Effector memory CD8-positive, alpha-beta T cell (primary cell): ENCODE results near the gene MTUS2.

Source experiments
- ATAC-seq: fragments of 150-1000 bp; cut with Tn5 transposase; replicated peaks from 2 replicates; pipeline ENCODE4 v1.10.0; 2021; ENCODE audit warnings: mild to moderate bottlenecking, moderate library complexity
- DNase-seq, 3 experiments: peaks; one replicate each; pipeline ENCODE4 v3.0.0; 2021
- H3K27ac Mint-ChIP-seq, 2 donors: one replicate each; pipeline ENCODE4 v1.8.0; 2022; ENCODE audit warnings: mild to moderate bottlenecking in 2 of 2, mixed read lengths in 2 of 2, moderate library complexity in 2 of 2
- H3K27me3 Mint-ChIP-seq, 2 donors: one replicate each; pipeline ENCODE4 v1.8.0; 2022; ENCODE audit warnings: mixed read lengths in 2 of 2
- H3K36me3 Mint-ChIP-seq: one replicate; pipeline ENCODE4 v1.8.0; 2022; ENCODE audit warnings: mild to moderate bottlenecking, moderate library complexity, mixed read lengths; ENCODE audit not compliant: insufficient read depth
- H3K4me1 Mint-ChIP-seq, 2 donors: one replicate each; pipeline ENCODE4 v1.8.0; 2022; ENCODE audit warnings: low read depth in 2 of 2, mixed read lengths in 2 of 2
- H3K4me3 Mint-ChIP-seq, 2 donors: one replicate each; pipeline ENCODE4 v1.8.0; 2022; ENCODE audit warnings: mild to moderate bottlenecking in 2 of 2, mixed read lengths in 2 of 2, moderate library complexity in 2 of 2
- H3K9me3 Mint-ChIP-seq, 2 donors: one replicate each; pipeline ENCODE4 v1.8.0; 2022; ENCODE audit warnings: mixed read lengths in 2 of 2

Gene MTUS2

GRCh38 chr13:28865951-28866350 lies 45.8 kb downstream of the MTUS2 start:
- no peaks in the 10 kb centered on the region for H3K4me1 Mint-ChIP-seq
- DNase-seq (no peak), ATAC-seq (no peak)
- H3K4me3 Mint-ChIP-seq = no peak overlapping the region
- H3K36me3 Mint-ChIP-seq = no peaks in the 10 kb centered on the region
- no peak overlapping the region for H3K27ac Mint-ChIP-seq
- peaks cover 0 to 2% of the 10 kb centered on the region in 2 donors for H3K9me3 Mint-ChIP-seq
- peaks cover 6 to 9% of the 10 kb centered on the region in 2 donors for H3K27me3 Mint-ChIP-seq

GRCh38 chr13:28866932-28867331 lies 46.8 kb downstream of the MTUS2 start:
- no peak for ATAC-seq
- DNase-seq = no peak
- Mint-ChIP-seq H3K36me3 (no peaks in the 10 kb centered on the region), H3K4me1 (no peaks in the 10 kb centered on the region), H3K4me3 (no peak overlapping the region), H3K27ac (no peak overlapping the region), H3K27me3 (peaks cover 0 to 9% of the 10 kb centered on the region in 2 donors), H3K9me3 (peaks cover 3 to 7% of the 10 kb centered on the region in 2 donors)

GRCh38 chr13:28867564-28867963 lies 47.4 kb downstream of the MTUS2 start:
- ATAC-seq (no peak), DNase-seq (no peak)
- Mint-ChIP-seq H3K27me3 (peaks cover 0 to 9% of the 10 kb centered on the region in 2 donors), H3K4me1 (no peaks in the 10 kb centered on the region), H3K9me3 (peaks cover 5 to 13% of the 10 kb centered on the region in 2 donors), H3K27ac (no peak overlapping the region), H3K36me3 (no peaks in the 10 kb centered on the region), H3K4me3 (no peak overlapping the region)

- H3K27me3 Mint-ChIP-seq = no peaks in the 10 kb centered on the region
- H3K27ac Mint-ChIP-seq = no peak overlapping the region
- H3K4me3 Mint-ChIP-seq = no peak overlapping the region
- ATAC-seq (no peak), DNase-seq (no peak)
- H3K36me3 Mint-ChIP-seq = no peaks in the 10 kb centered on the region
- no peaks in the 10 kb centered on the region for H3K4me1 Mint-ChIP-seq
- peaks cover 5 to 18% of the 10 kb centered on the region in 2 donors for H3K9me3 Mint-ChIP-seq
These were observed 52.5 kb downstream of the MTUS2 start for GRCh38 chr13:28872427-28873176.

- Mint-ChIP-seq H3K4me3 (no peak overlapping the region), H3K36me3 (no peaks in the 10 kb centered on the region), H3K4me1 (no peaks in the 10 kb centered on the region), H3K9me3 (peaks cover 8 to 18% of the 10 kb centered on the region in 2 donors), H3K27me3 (no peaks in the 10 kb centered on the region), H3K27ac (no peak overlapping the region)
- DNase-seq = no peak
- no peak for ATAC-seq
These were observed 55.9 kb downstream of the MTUS2 start for GRCh38 chr13:28875846-28876615.

GRCh38 chr13:28877408-28877807 lies 57.3 kb downstream of the MTUS2 start:
- ATAC-seq (no peak), DNase-seq (no peak)
- H3K4me3 Mint-ChIP-seq = no peak overlapping the region
- no peak overlapping the region for H3K27ac Mint-ChIP-seq
- H3K27me3 Mint-ChIP-seq = no peaks in the 10 kb centered on the region
- H3K9me3 Mint-ChIP-seq = peaks cover 3 to 6% of the 10 kb centered on the region in 2 donors
- no peaks in the 10 kb centered on the region for H3K36me3 Mint-ChIP-seq
- H3K4me1 Mint-ChIP-seq = no peaks in the 10 kb centered on the region

GRCh38 chr13:28885181-28885580 lies 65.0 kb downstream of the MTUS2 start:
- Mint-ChIP-seq H3K27me3 (no peaks in the 10 kb centered on the region), H3K4me3 (no peak overlapping the region), H3K4me1 (no peaks in the 10 kb centered on the region), H3K36me3 (no peaks in the 10 kb centered on the region), H3K9me3 (no peaks in the 10 kb centered on the region), H3K27ac (no peak overlapping the region)
- ATAC-seq = no peak
- no peak for DNase-seq

GRCh38 chr13:28889086-28889732 lies 69.1 kb downstream of the MTUS2 start:
- H3K4me1 Mint-ChIP-seq = no peaks in the 10 kb centered on the region
- no peak overlapping the region for H3K4me3 Mint-ChIP-seq
- H3K9me3 Mint-ChIP-seq = peaks cover 0 to 4% of the 10 kb centered on the region in 2 donors
- ATAC-seq (no peak), DNase-seq (no peak)
- H3K36me3 Mint-ChIP-seq = no peaks in the 10 kb centered on the region
- peaks cover 0 to 20% of the 10 kb centered on the region in 2 donors for H3K27me3 Mint-ChIP-seq
- H3K27ac Mint-ChIP-seq = no peak overlapping the region

GRCh38 chr13:28890712-28891111 lies 70.6 kb downstream of the MTUS2 start:
- DNase-seq (no peak), ATAC-seq (no peak)
- H3K36me3 Mint-ChIP-seq = no peaks in the 10 kb centered on the region
- no peak overlapping the region for H3K4me3 Mint-ChIP-seq
- peaks cover 0 to 20% of the 10 kb centered on the region in 2 donors for H3K27me3 Mint-ChIP-seq
- H3K4me1 Mint-ChIP-seq = no peaks in the 10 kb centered on the region
- no peak overlapping the region for H3K27ac Mint-ChIP-seq
- H3K9me3 Mint-ChIP-seq = peaks cover 0 to 7% of the 10 kb centered on the region in 2 donors

- DNase-seq (no peak), ATAC-seq (no peak)
- H3K27me3 Mint-ChIP-seq = peaks cover 0 to 9% of the 10 kb centered on the region in 2 donors
- H3K4me1 Mint-ChIP-seq = no peaks in the 10 kb centered on the region
- H3K27ac Mint-ChIP-seq = no peak overlapping the region
- no peak overlapping the region for H3K4me3 Mint-ChIP-seq
- H3K36me3 Mint-ChIP-seq = no peaks in the 10 kb centered on the region
- H3K9me3 Mint-ChIP-seq = peaks cover 0 to 23% of the 10 kb centered on the region in 2 donors
These were observed 97.9 kb downstream of the MTUS2 start for GRCh38 chr13:28918030-28918429.

GRCh38 chr13:28922341-28922740 lies 102.2 kb downstream of the MTUS2 start:
- Mint-ChIP-seq H3K9me3 (peaks cover 4 to 5% of the 10 kb centered on the region in 2 donors), H3K36me3 (no peaks in the 10 kb centered on the region)
- DNase-seq = no peak

GRCh38 chr13:28935104-28935503 lies 115.0 kb downstream of the MTUS2 start:
- H3K27ac Mint-ChIP-seq = no peak overlapping the region
- H3K9me3 Mint-ChIP-seq = peaks cover 2 to 7% of the 10 kb centered on the region in 2 donors
- DNase-seq (no peak), ATAC-seq (no peak)
- no peaks in the 10 kb centered on the region for H3K4me1 Mint-ChIP-seq
- peaks cover 0 to 9% of the 10 kb centered on the region in 2 donors for H3K27me3 Mint-ChIP-seq
- H3K4me3 Mint-ChIP-seq = no peak overlapping the region
- H3K36me3 Mint-ChIP-seq = no peaks in the 10 kb centered on the region

More at GRCh38 chr13:28922341-28922740, 102.2 kb downstream of the MTUS2 start:
- H3K4me3 Mint-ChIP-seq = no peak overlapping the region
- H3K4me1 Mint-ChIP-seq = no peaks in the 10 kb centered on the region
- H3K27me3 Mint-ChIP-seq = peaks cover 0 to 9% of the 10 kb centered on the region in 2 donors
- ATAC-seq = no peak
- no peak overlapping the region for H3K27ac Mint-ChIP-seq

GRCh38 chr13:28942906-28943305 lies 122.8 kb downstream of the MTUS2 start:
- Mint-ChIP-seq H3K9me3 (peaks cover 0 to 2% of the 10 kb centered on the region in 2 donors), H3K27me3 (no peaks in the 10 kb centered on the region), H3K27ac (no peak overlapping the region), H3K4me3 (no peak overlapping the region), H3K36me3 (no peaks in the 10 kb centered on the region), H3K4me1 (no peaks in the 10 kb centered on the region)
- no peak for ATAC-seq
- no peak for DNase-seq
